Keratinocyte (primary cell): ENCODE measurements around the gene C3orf20. TPM values are rescaled to one million over a fixed set of nuclear protein-coding genes. Genes with fewer than 3 reads are reported as not detected.

Source experiments
- DNase-seq: peaks from one replicate; pipeline ENCODE4 v3.0.0-alpha.2; 2011; ENCODE audit warnings: low read depth, missing footprints, low spot score
- FAIRE-seq: peaks from 2 replicates; lab custom pipeline; 2011; peaks lifted over from hg19 to GRCh38; lab: Jason Lieb, UNC
- H2AFZ ChIP-seq: 2 replicates; pipeline ENCODE4 v1.6.0; 2012; ENCODE audit warnings: low read length, control low read depth, inconsistent platforms; ENCODE audit not compliant: control insufficient read depth
- H3K27ac ChIP-seq: 2 replicates; pipeline ENCODE4 v1.5.1; 2011; ENCODE audit warnings: low read length; ENCODE audit not compliant: control insufficient read depth, insufficient read depth
- H3K27me3 ChIP-seq: 3 replicates; pipeline ENCODE4 v1.6.0; 2011; ENCODE audit warnings: low read length; ENCODE audit not compliant: control insufficient read depth, insufficient read depth; ENCODE audit errors: extremely low read depth
- H3K36me3 ChIP-seq, 2 experiments: 2 replicates in 1 of 2; 3 replicates in 1 of 2; pipeline ENCODE4 v1.5.1; 2011; ENCODE audit warnings: low read length in 2 of 2, mild to moderate bottlenecking in 1 of 2; ENCODE audit not compliant: control insufficient read depth in 2 of 2, insufficient read depth in 2 of 2; ENCODE audit errors: extremely low read depth in 1 of 2
- H3K4me1 ChIP-seq: 3 replicates; pipeline ENCODE4 v1.5.1; 2011; ENCODE audit warnings: low read length; ENCODE audit not compliant: control insufficient read depth, insufficient read depth; ENCODE audit errors: extremely low read depth
- H3K4me2 ChIP-seq: 3 replicates; pipeline ENCODE4 v1.6.0; 2011; ENCODE audit warnings: low read depth, low read length; ENCODE audit not compliant: control insufficient read depth, insufficient read depth; ENCODE audit errors: extremely low read depth
- H3K4me3 ChIP-seq, 3 experiments: fragments of 200-600 bp in 1 of 3; sonication (generic) in 1 of 3; 2 replicates in 2 of 3; 3 replicates in 1 of 3; pipeline ENCODE4 v1.5.1; 2011 to 2016; ENCODE audit warnings: low read length in 3 of 3, mild to moderate bottlenecking in 3 of 3, control low read depth in 2 of 3, inconsistent platforms in 1 of 3, low read depth in 1 of 3, mixed read lengths in 1 of 3, mixed run types in 1 of 3, moderate library complexity in 1 of 3; ENCODE audit not compliant: control insufficient read depth in 2 of 3, insufficient read depth in 2 of 3; ENCODE audit errors: extremely low read depth in 1 of 3
- H3K79me2 ChIP-seq: 2 replicates; pipeline ENCODE4 v1.6.0; 2012; ENCODE audit warnings: low read length; ENCODE audit not compliant: control insufficient read depth, insufficient read depth
- H3K9ac ChIP-seq: 3 replicates; pipeline ENCODE4 v1.6.0; 2011; ENCODE audit warnings: low read length; ENCODE audit not compliant: control insufficient read depth, insufficient read depth; ENCODE audit errors: extremely low read depth
- H3K9me1 ChIP-seq: 3 replicates; pipeline ENCODE4 v1.6.0; 2011; ENCODE audit warnings: low read length; ENCODE audit not compliant: control insufficient read depth, insufficient read depth; ENCODE audit errors: extremely low read depth
- H3K9me3 ChIP-seq: 2 replicates; pipeline ENCODE4 v1.5.1; 2012; ENCODE audit warnings: low read depth, low read length; ENCODE audit not compliant: control insufficient read depth
- H4K20me1 ChIP-seq: 3 replicates; pipeline ENCODE4 v1.6.0; 2011; ENCODE audit warnings: low read length; ENCODE audit not compliant: control insufficient read depth, insufficient read depth; ENCODE audit errors: extremely low read depth
- CTCF ChIP-seq, 3 experiments: IDR thresholded peaks in 1 of 3; conservative IDR thresholded peaks in 1 of 3; optimal IDR thresholded peaks in 1 of 3; 2 replicates in 2 of 3; 3 replicates in 1 of 3; pipeline versions ENCODE3 to v1.5.1; 2011; ENCODE audit warnings: low read length in 3 of 3, mild to moderate bottlenecking in 3 of 3, moderate library complexity in 2 of 3, control low read depth in 1 of 3, inconsistent platforms in 1 of 3; ENCODE audit not compliant: insufficient read depth in 2 of 3; ENCODE audit errors: extremely low read depth in 1 of 3
- EZH2 ChIP-seq: IDR thresholded peaks from one replicate; pipeline ENCODE4 v1.6.1; 2012; ENCODE audit warnings: inconsistent platforms, mild to moderate bottlenecking, low read length, moderate library complexity
- dilution Hi-C: fragments of 300-500 bp; cut with MboI; formaldehyde crosslinking; loops from one replicate; pipeline ENCODE4 v1.7.0; 2020; ENCODE audit warnings: low sequenced_read_pairs; ENCODE audit not compliant: extremely low pct_ligation_motif_present
- polyA plus RNA-seq, 5 experiments: library from polyadenylated mRNA; depleted of rRNA in 3 of 5; stranded (reverse) in 3 of 5; stranded (forward) in 1 of 5; unstranded in 1 of 5; fragments of >200 nt; gene quantifications; 1 replicate in 1 of 5; 2 replicates in 3 of 5; 3 replicates in 1 of 5; pipeline versions ENCODE4 v1.2.1 to v1.2.3, GENCODE V29; 2011 to 2012; ENCODE audit warnings: missing spikeins in 2 of 5, low read depth in 1 of 5, low replicate concordance in 1 of 5

C3orf20 gene
- polyA plus RNA-seq, 1 donor (not counting 4 experiments of a cell fraction or from before 2014, with no cell fraction given) = not detected

- Histone ChIP-seq H2AFZ (no peak overlapping the region), H3K79me2 (no peaks in the 10 kb centered on the region), H3K9me3 (no peaks in the 10 kb centered on the region), H3K27me3 (peaks cover 2% of the 10 kb centered on the region), H4K20me1 (no peaks in the 10 kb centered on the region), H3K9me1 (no peaks in the 10 kb centered on the region), H3K9ac (no peak overlapping the region), H3K36me3 (no peaks in the 10 kb centered on the region), H3K4me1 (no peaks in the 10 kb centered on the region), H3K27ac (no peak overlapping the region), H3K4me2 (no peak overlapping the region), H3K4me3 (no peak overlapping the region)
- DNase-seq = no peak
- no peak for TF ChIP-seq EZH2
- dilution Hi-C loops = no loop called here
- FAIRE-seq = no peak
Observed at GRCh38 chr3:14687360-14687759, 12.4 kb downstream of the C3orf20 start.

- H3K27me3 ChIP-seq = peaks cover 2% of the 10 kb centered on the region
- dilution Hi-C loops = no loop called here
- no peak for FAIRE-seq
- H3K4me1 ChIP-seq = no peaks in the 10 kb centered on the region
- H3K27ac ChIP-seq = no peak overlapping the region
- no peak overlapping the region for H3K4me2 ChIP-seq
- no peaks in the 10 kb centered on the region for H3K9me1 ChIP-seq
- H2AFZ ChIP-seq = no peak overlapping the region
- H3K9me3 ChIP-seq = no peaks in the 10 kb centered on the region
- DNase-seq = no peak
- H4K20me1 ChIP-seq = no peaks in the 10 kb centered on the region
- H3K36me3 ChIP-seq = no peaks in the 10 kb centered on the region
- H3K4me3 ChIP-seq = no peak overlapping the region
- TF ChIP-seq CTCF (optimal IDR thresholded peaks at IDR 0.05 in 1 of 3, IDR thresholded peaks at IDR 0.05 in 1 of 3, conservative IDR thresholded peaks at IDR 0.05 in 1 of 3; ENCODE audit: extremely low read depth in 1 of 3, insufficient read depth in 2 of 3, low read length in 3 of 3) (no peak), EZH2 (no peak)
- H3K9ac ChIP-seq = no peak overlapping the region
- H3K79me2 ChIP-seq = no peaks in the 10 kb centered on the region
Observed at GRCh38 chr3:14688525-14688924, 13.6 kb downstream of the C3orf20 start.
